IPS-11a (cell line): ENCODE data around the gene MTFP1.
A peak's percentile ranks its signal among the peaks of the same experiment; 100 is the strongest.
"Not testable (repeated sequence)": the region's sequence is repeated elsewhere in the genome, so short reads cannot be mapped to it uniquely, and the experiment has no call there.

ENCODE experiments used
- H3K4me3 ChIP-seq: one replicate; pipeline ENCODE4 v1.5.1; 2013; ENCODE audit warnings: low read depth, low read length, control low read depth

MTFP1 gene

DNA sequence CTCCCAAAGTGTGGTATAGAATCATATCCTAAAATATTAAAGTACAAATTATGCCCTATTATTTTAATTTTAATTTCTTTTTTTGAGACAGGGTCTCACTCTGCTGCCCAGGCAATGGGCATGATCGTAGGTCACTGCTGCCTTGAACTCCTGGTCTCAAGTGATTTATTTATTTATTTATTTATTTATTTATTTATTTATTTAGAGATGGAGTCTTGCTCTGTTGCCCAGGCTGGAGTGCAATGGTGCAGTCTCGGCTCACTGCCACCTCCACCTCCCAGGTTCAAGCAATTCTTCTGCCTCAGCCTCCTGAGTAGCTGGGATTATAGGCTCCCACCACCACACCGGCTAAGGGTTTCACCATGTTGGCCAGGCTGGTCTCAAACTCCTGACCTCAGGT is 24.5 kb upstream of the MTFP1 start:
- not testable (repeated sequence) for H3K4me3 ChIP-seq

DNA sequence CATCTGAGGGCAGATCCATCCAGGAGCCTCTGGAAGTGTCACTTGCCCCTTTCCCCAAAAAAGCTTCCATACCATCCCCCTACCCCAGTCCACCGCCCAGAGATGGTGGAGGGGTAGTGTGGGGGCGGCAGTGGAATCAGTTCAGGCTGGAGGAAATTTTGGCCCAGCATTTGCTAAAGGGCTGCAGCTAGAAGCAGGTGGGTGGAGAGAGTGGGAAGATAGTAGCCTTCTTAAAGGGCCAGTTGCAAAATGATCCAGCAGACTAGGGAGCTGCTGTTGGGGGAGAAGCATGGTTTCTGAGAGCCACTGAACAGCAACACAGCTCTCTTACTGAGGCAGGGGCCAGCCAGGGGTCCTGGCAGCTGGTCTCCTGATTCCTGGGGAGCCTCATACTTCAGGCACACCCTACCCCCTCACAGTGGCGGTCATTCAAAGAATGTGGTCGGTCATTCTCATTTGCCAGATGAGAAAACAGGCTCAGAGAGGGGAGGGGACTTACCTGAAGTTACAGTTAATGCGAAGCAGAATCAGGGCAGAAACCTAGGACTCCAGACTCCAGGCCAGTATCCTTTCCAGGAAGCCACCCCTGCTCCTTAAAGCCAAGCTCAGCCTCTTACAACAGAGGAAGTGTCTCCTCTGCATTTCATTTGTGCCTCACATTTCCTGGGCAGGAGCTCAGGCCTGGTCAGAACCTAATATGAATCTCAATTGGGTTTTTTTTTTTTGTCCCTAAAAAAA is 23.4 kb upstream of the MTFP1 start:
- no peak overlapping the region for H3K4me3 ChIP-seq

DNA sequence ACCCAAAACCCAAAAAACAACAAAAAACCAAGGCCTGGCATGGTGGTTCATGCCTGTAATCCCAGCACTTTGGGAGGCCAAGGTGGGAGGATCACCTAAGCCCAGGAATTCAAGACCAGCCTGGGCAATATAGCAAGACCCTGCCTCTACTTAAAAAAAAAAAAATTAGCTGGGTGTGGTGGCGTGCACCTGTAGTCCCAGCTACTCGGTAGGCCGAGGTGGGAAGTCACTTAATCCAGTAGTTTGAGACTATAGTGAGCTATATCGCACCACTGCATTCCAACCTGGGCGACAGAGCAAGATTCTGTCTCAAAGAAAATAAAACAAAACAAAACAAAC is 22.8 kb upstream of the MTFP1 start:
- not testable (repeated sequence) for H3K4me3 ChIP-seq

DNA sequence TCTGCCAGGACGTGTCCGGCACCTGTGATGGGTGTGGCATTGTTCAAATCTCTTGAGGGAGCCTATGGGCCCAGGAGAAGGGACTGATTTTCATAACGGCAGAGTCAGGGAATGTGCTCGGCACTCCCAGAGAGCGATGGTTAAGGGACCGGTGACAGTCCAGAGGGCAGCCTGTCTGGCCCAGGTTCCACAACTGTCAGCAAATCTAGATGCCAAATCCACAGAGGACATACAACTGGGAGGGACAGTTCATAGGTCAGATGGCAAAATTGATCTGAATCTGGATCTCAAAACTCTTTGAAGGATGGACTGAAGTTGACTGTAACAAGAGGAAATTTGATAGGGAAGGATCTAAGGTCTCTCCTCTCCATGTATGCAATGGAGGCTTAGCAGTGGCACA is 21.3 kb upstream of the MTFP1 start:
- no peak overlapping the region for H3K4me3 ChIP-seq

DNA sequence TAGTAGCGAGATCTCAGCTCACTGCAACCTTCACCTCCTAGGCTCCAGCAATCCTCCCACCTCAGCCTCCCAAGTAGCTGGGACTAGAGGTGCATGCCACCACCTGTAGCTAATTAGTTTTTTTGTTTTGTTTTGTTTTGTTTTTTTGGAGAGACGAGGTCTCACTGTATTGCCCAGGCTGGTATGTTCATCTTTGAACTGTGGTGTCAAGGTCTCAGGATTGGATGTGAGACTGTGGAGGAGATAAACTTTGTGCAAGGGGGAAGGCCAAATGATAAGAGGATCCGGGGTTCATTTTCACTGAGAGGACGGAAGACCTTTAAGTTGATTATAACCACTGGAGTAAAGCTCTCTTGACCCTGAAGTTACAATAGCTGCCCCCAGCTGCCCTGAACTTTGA is 19.8 kb upstream of the MTFP1 start:
- no peak overlapping the region for H3K4me3 ChIP-seq

DNA sequence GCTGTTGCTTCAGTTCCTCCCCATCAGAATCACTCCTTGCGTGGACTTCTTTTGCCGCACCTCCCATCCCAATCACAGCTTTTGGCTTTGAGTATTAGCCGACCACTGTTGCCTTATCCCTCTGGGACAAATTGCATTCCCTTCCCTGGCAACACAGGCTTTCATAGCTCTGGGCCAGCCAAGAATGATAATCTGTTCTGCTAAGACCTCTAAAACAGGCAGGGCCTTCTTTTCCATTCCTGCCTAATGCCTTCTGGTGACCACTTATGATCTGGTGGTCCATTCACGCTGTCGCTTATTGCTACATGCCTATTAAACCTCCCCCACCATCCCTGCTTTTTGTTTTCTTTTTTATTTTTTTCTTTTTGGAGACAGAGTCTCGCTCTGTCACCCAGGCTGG is 19.2 kb upstream of the MTFP1 start:
- H3K4me3 ChIP-seq = no peak overlapping the region

DNA sequence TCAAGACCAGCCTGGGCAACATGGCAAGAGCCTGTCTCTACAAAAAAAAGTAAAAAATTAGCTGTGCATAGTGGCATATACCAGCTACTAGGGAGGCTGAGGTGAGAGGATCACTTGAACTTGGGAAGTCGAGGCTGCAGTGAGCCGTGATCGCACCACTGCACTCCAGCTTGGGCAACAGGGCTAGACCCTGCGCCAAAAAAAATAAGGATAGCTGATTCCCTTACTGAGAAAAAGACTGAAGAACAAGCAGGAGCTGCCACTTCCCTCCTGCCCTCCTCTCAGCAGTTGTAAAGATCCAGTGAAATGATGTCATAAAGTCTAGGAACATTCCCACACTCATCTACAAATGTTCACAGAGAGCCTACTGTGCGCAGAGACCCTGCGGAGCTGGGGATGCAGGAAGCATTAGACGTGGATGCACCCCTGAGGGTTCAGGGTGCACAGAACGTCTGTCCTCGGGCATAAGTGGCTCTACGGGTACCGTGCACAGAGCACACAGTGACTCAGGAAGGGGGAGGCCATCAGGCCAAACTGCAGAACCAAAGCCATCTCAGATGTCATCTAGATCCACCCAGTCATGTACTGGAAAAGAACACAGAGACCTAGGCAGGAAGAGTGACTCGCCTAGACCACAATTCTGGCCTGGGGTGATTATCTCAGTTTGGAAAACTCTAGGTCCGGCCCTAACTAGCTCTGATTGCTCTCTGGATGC is 17.0 kb upstream of the MTFP1 start:
- no peak overlapping the region for H3K4me3 ChIP-seq

DNA sequence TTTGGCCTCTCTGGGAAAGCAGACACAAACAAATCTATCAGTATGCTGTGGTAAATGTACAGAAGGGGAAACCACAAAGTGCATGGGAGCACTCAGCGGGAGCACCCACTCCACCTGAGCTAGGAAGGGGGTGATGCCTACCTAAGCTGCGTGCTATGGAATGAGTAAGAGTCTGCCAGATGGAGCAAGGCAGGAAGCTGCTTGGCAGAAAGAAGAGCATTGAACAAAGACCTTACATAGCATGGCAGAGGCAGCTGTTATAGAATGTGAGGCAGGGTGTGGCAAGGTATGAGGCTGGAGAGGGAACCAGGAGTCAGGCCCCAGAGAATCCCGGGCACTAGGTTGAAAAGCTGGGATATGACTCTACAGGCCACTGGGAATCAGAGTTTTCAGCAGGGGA is 13.8 kb upstream of the MTFP1 start:
- no peak overlapping the region for H3K4me3 ChIP-seq

DNA sequence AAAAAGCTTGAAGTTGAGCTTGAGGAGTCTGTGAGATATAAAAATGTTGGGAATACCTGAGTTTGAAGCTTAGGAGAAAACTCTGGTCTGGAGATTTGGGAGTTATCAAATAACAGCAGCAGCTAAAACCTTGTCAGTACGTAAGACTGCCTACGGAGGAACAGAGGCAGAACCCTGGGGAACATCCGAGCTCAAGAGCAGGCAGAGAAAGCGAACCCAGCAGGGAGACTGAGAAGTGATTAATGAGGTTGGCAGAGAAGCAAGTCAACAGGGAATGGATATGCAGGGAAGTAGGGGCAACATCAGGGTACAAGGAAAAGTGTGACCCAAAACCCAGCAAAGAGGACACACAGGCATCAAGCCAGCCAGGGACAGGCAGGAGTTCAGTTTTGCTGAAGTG is 12.6 kb upstream of the MTFP1 start:
- H3K4me3 ChIP-seq = no peak overlapping the region

DNA sequence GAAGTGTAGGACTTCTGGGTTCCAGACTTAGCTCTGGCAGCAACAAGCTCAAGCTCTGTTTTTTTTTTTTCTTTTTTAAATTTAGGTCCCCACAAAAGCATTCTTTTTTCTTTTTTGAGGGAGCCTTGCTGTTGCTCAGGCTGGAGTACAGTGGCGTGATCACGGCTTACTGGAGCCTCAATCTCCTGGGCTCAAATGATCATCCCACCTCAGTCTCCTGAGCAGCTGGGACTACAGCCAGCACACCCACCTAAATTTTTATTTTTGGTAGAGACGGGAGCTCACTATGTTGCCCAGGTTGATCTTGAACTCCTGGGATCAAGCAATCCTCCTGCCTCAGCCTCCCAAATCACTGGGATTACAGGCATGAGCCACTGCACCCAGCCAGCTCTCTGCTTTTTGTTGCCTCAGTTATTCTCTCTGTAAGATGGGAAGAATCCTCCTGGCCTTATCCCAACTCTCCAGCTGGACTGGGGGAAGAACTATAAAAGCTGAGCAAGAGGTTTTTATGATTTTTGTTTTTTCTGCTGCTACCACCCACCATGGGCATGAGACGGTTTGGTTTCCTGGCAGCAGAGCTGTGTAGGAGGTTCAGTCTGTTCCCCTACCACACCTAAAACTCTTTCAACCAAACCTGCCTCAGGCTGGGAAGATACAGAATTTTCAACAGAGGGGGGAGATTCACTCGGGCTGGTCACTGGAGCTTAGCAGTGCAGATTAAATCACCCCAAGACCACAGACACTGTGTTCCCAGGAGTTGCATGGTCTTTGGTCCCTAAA is 11.6 kb upstream of the MTFP1 start:
- no peak overlapping the region for H3K4me3 ChIP-seq

DNA sequence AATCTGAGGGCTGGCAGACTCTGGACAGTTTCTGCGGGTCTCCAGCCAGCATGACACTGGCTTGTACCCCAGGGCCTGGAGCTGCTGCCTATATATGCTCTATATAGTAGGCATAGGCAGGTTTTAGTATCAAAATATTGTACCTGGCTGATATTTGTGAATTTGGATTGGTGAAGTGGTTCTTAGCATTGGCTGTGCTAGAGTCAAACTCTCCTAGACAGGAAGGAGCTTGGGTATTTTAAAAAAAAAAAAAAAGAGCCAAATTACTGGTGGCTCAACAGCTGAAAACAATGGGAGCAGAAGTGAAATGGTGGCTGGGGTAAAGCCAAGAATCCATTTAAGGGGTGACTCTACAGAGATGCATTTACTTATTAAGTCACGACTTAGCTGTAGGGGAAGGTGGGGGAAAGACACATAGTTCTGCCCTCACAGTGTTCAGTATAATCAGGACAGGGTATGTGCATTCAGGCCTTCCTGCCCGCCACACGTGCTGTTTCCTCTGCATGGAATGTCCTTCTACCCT is 11.0 kb upstream of the MTFP1 start:
- H3K4me3 ChIP-seq = no peak overlapping the region

DNA sequence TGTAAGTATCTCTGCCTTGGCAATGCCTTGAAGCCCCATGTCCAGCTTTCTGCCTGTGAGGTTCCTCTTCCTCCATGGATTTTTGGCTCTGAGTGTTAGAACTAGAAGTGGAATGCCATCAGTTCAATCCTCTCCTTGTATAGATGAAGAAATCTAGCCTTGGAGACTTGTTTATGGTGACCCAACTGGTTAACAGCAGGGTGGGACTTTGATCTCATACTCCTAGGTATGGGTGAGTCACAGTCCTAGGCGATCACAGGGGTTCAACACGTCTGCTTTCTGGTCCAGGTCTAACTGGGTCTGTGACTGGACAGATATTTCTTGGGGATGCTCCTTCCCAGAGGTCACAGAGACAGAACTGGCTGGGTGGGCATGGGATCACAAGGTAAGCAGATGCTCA is 9.2 kb upstream of the MTFP1 start:
- H3K4me3 ChIP-seq = no peak overlapping the region

DNA sequence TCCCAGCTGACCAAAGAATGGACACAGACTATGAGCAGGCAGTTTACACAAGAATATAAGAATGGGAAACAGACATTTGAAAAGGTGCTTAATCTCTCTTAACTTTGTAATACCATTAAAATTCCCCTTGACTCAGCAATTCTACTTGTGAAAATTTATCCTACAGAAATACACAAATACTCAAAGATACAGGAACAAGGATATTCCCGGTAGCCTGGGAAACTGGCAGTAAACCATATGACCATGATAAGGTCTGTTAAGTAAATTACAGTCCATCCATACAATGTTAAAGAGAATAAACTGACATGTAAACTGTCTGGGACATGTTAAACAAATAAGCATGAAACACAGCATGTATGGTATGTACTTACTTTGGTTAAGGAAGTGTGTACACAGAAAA is 8.7 kb upstream of the MTFP1 start:
- no peak overlapping the region for H3K4me3 ChIP-seq

DNA sequence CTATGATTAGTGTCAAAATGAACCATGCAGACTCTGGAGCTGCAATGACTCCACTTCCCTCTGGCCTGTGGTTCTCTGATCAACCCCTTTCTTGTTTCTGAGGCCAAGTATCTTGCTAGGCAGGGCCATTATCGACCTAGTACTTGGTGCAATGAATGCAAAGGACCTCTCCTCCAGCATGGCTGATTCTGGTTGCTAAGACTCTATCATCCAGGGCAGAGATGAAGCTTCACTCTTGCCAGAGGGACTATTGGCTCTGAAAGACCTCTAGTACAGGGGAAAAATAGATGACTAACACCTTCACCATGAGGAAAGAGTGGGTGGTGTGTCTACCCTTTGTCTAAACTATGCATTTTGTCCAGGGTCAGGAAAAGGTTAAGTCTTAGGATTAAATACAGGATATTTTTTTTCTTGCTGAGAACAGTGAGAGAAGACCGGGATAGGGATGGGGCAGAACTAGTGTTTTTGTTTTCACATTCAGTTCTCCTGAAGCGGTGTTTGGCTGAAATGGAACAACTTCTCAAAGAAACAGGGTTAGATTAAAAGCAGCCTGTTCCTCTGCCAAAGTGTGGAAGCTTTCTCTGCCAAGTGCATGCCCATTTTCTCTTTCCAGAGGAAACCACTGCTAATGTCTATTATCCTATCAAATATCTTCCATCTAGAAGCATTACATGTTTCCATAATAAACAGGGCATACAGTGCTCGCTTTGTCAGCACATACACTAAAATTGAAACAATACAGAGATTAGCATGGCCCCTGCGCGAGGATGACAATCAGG is 5.0 kb upstream of the MTFP1 start:
- no peak overlapping the region for H3K4me3 ChIP-seq

DNA sequence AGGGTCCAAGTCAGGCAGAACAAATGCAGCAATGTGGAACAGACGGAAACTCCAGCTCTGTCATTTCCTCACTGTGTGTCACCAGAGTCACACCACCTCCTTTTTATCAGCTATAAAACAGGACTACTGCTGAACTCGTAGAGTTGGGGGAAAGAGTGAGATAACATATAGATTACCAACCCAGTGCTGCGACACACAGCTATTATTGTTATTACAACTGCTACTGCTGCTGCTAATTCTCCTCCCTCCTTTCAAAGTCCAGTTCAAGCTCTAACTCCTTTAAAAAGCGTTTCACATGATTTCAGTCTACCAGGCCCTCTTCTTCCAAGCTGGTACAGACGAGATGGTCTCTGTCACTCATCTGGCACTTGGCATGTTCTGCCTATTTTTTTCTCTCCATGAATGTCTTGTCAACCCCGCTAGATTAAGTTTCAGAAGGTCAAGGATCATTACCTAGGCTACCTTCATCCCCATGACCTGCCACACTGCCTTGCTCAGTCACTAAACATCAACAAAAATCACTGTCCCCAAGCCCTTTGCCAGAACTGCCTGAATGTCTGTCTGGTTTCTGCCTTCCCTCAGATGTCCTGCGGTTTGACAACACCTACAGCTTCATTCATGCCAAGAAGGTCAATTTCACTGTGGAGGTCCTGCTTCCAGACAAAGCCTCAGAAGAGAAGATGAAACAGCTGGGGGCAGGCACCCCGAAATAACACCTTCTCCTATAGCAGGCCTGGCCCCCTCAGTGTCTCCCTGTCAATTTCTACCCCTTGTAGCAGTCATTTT is 3.7 kb upstream of the MTFP1 start:
- H3K4me3 ChIP-seq = no peak overlapping the region

DNA sequence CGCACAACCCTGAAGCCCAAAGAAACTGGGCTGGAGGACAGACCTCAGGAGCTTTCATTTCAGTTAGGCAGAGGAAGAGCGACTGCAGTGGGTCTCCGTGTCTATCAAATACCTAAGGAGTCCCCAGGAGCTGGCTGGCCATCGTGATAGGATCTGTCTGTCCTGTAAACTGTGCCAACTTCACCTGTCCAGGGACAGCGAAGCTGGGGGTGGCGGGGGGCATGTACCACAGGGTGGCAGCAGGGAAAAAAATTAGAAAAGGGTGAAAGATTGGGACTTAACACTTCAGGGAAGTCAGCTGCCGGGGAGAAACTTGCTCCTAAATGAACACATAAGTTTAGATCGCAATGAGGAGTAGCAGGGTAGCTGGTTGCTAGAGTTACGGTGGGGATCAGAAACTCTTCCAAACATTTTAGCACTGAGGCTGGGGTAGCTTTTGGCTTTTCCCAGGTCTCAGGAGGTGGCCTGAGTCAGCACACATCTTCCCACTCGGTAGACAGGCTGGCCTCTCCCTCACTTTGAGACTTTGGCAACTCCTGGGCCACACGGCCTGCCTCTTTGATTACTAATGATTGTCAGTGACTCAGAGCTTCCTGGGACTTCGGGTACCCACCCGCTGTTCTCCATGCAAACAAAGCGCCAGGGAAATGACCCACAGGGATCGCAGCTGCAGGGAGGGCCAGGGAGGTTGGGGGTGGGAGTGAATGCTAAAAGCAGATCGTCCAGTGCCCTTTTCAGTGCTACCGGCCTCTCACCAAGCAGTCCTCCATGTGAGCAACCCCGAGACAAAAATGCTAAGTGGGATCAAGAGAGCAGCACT is 2.9 kb upstream of the MTFP1 start:
- H3K4me3 ChIP-seq = peak overlapping the region; percentile 74

DNA sequence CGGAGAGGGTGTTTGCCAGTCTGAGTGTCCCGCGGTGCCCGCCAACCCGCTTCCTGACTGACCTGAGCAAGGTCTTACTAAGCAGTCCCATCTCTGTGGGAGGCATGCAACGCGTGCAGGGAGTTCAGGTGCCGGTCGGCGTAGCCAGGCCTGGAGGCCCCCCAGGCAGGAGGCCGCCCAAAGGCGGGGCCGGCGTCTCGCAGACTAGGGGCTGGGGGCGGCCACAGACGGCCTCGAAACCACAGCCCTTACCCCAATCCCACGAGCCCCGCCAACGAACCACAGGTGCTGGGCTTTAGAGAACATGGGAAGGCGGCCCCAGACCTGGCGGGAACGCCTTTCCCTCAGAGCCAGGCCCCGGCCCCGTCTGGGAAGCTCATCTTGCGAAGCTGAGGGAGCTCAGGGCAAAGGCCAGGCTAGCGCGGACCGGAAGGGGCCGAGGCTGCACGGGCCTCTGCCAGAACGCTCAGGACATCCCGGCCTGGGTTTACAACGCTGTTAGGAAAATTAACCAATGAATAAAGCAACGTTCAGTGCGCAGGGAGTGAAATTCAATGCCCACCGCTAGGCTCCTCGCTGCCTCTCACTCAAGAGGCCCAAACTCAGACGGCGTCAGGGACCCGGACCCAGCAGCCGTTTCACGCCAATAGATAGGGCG is 2.1 kb upstream of the MTFP1 start:
- peak overlapping the region; percentile 74 for H3K4me3 ChIP-seq

DNA sequence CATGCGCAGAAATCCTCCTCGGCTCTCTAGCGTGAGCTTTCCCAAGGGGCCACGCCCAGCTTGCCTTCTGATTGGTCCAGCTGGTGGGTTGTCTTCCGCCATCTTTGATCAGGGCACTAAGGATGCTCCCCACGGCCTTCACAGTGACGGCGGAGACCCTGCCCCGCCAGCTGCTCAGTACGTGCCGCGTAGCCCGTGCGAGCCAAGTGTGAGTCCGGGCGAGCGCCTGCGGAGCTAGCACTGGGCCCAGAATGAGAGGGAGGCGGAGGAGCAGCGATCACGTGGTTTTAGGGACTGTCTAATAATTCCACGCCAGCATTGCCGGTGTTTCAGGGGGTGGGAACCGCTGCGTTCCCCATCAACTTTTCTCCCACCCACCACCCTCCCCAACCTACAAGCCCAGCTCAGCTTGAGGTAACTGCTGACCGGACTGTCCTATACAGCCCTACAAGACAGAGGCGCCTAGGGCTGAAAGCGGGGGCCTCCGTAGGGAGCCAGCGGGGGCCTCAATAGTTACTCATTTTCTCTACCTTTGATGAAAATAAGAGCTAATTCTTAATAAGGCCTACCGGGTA is 1.5 kb upstream of the MTFP1 start:
- peak overlapping the region; percentile 74 for H3K4me3 ChIP-seq
